ENCODE measurements around the gene VSTM4.

- TF ChIP-seq ZNF274 (IDR thresholded peaks at IDR 0.05; ENCODE audit: low read depth, low read length) (no peak), YY1 (IDR thresholded peaks at IDR 0.05; ENCODE audit: insufficient read depth, insufficient read length) (no peak), SUZ12 (IDR thresholded peaks at IDR 0.05; ENCODE audit: extremely low read depth, insufficient read depth, insufficient read length) (no peak)
These were observed 5.6 kb upstream of the VSTM4 start for GRCh38 chr10:49120911-49121310.

Measured in NT2/D1 (cell line).